GM23338 (cell line): Measurements from ENCODE around the gene MED7. TPM values are rescaled to one million over a fixed set of nuclear protein-coding genes. Genes with fewer than 3 reads are reported as not detected.

Source experiments
- ATAC-seq: fragments of 200-7000 bp; cut with Tn5 transposase; 3 replicates; pipeline ENCODE4 v1.9.1; 2020
- DNase-seq: peaks from one replicate; pipeline ENCODE4 v3.0.0-alpha.2; 2015; ENCODE audit warnings: low spot score
- H2AFZ ChIP-seq: fragments of 200-600 bp; sonication (generic); 2 replicates; pipeline ENCODE4 v1.8.0; 2016; ENCODE audit warnings: antibody characterized with exemption, mild to moderate bottlenecking, moderate library complexity
- H3F3A ChIP-seq: fragments of 200-600 bp; sonication (generic); replicated peaks from 2 replicates; pipeline ENCODE4 v1.8.0; 2017; ENCODE audit warnings: antibody characterized with exemption, mixed run types, low read depth
- H3K27ac ChIP-seq: fragments of 200-600 bp; sonication (generic); 2 replicates; pipeline ENCODE4 v1.6.1; 2016; ENCODE audit warnings: low read depth
- H3K27me3 ChIP-seq: fragments of 200-600 bp; sonication (generic); 2 replicates; pipeline ENCODE4 v1.8.0; 2016; ENCODE audit warnings: mild to moderate bottlenecking, mixed run types, moderate library complexity; ENCODE audit not compliant: insufficient read depth
- H3K36me3 ChIP-seq: fragments of 200-600 bp; sonication (generic); 2 replicates; pipeline ENCODE4 v1.8.0; 2016; ENCODE audit warnings: mild to moderate bottlenecking; ENCODE audit not compliant: insufficient read depth
- H3K4me1 ChIP-seq: fragments of 200-600 bp; sonication (generic); 2 replicates; pipeline ENCODE4 v1.8.0; 2016; ENCODE audit warnings: mild to moderate bottlenecking, moderate library complexity; ENCODE audit not compliant: insufficient read depth
- H3K4me2 ChIP-seq: fragments of 200-600 bp; sonication (generic); 2 replicates; pipeline ENCODE4 v1.7.1; 2017; ENCODE audit warnings: mixed run types
- H3K4me3 ChIP-seq: fragments of 200-600 bp; sonication (generic); 2 replicates; pipeline ENCODE4 v1.6.1; 2016; ENCODE audit warnings: mixed run types
- H3K79me2 ChIP-seq: fragments of 200-600 bp; sonication (generic); replicated peaks from 2 replicates; pipeline ENCODE4 v1.8.0; 2017; ENCODE audit warnings: mild to moderate bottlenecking; ENCODE audit not compliant: insufficient read depth
- H3K9me2 ChIP-seq: fragments of 200-600 bp; sonication (generic); 2 replicates; pipeline ENCODE4 v1.8.0; 2017; ENCODE audit not compliant: insufficient read depth
- H4K20me1 ChIP-seq: fragments of 200-600 bp; sonication (generic); replicated peaks from 2 replicates; pipeline ENCODE4 v1.8.0; 2017; ENCODE audit warnings: mild to moderate bottlenecking; ENCODE audit not compliant: insufficient read depth
- H3K27ac Mint-ChIP-seq: 2 replicates; pipeline ENCODE4 v1.8.0; 2020; ENCODE audit warnings: inconsistent platforms, mild to moderate bottlenecking, moderate library complexity, mixed read lengths
- H3K27me3 Mint-ChIP-seq: 3 replicates; pipeline ENCODE4 v1.8.0; 2022; ENCODE audit warnings: low read depth, mild to moderate bottlenecking, moderate library complexity, mixed read lengths, inconsistent platforms; ENCODE audit not compliant: insufficient read depth, poor library complexity
- H3K36me3 Mint-ChIP-seq: 3 replicates; pipeline ENCODE4 v1.8.0; 2021; ENCODE audit warnings: low read depth, mild to moderate bottlenecking, inconsistent platforms, moderate library complexity, mixed read lengths
- H3K4me1 Mint-ChIP-seq: 3 replicates; pipeline ENCODE4 v1.8.0; 2020; ENCODE audit warnings: mild to moderate bottlenecking, inconsistent platforms, mixed read lengths
- H3K4me3 Mint-ChIP-seq: 3 replicates; pipeline ENCODE4 v1.8.0; 2021; ENCODE audit warnings: moderate library complexity, mild to moderate bottlenecking, inconsistent platforms, mixed read lengths
- H3K9me3 Mint-ChIP-seq: 3 replicates; pipeline ENCODE4 v1.8.0; 2020; ENCODE audit warnings: moderate library complexity, mild to moderate bottlenecking, inconsistent platforms, mixed read lengths
- CREB1 ChIP-seq: fragments of 250-450 bp; sonication (Bioruptor Pico); IDR thresholded peaks from 2 replicates; pipeline ENCODE4 v1.5.0; 2020; ENCODE audit warnings: low read depth, mild to moderate bottlenecking, moderate library complexity
- ETS1 ChIP-seq: IDR thresholded peaks from 2 replicates; pipeline ENCODE4 v1.6.1; 2016; ENCODE audit warnings: antibody characterized with exemption
- EZH2 ChIP-seq: fragments of 200-600 bp; sonication (generic); IDR thresholded peaks from one replicate; pipeline ENCODE4 v1.8.0; 2017; ENCODE audit warnings: antibody characterized with exemption, mild to moderate bottlenecking, low read depth; ENCODE audit not compliant: unreplicated experiment
- EZH2phosphoT487 ChIP-seq: fragments of 200-600 bp; sonication (generic); IDR thresholded peaks from one replicate; pipeline ENCODE4 v1.8.1; 2018; ENCODE audit warnings: antibody characterized with exemption; ENCODE audit not compliant: unreplicated experiment
- JUNB ChIP-seq: IDR thresholded peaks from one replicate; pipeline ENCODE4 v1.6.1; 2016; ENCODE audit warnings: antibody characterized with exemption; ENCODE audit not compliant: unreplicated experiment
- NANOG ChIP-seq: IDR thresholded peaks from 2 replicates; pipeline ENCODE4 v1.6.1; 2016; ENCODE audit warnings: antibody characterized with exemption, borderline replicate concordance
- POLR2AphosphoS5 ChIP-seq: IDR thresholded peaks from 2 replicates; pipeline ENCODE4 v1.6.1; 2016; ENCODE audit warnings: antibody characterized with exemption, low read depth
- REST ChIP-seq: IDR thresholded peaks from one replicate; pipeline ENCODE4 v1.6.1; 2018; ENCODE audit warnings: antibody characterized with exemption; ENCODE audit not compliant: unreplicated experiment
- STAT1 ChIP-seq: IDR thresholded peaks from one replicate; pipeline ENCODE4 v1.6.1; 2016; ENCODE audit warnings: antibody characterized with exemption; ENCODE audit not compliant: unreplicated experiment
- ZNF114 ChIP-seq: fragments of 250-450 bp; sonication (Bioruptor Pico); IDR thresholded peaks from 2 replicates; pipeline ENCODE4 v1.5.0; 2020; ENCODE audit warnings: mild to moderate bottlenecking, moderate library complexity
- ZNF331 ChIP-seq: fragments of 250-450 bp; sonication (Bioruptor Pico); IDR thresholded peaks from 2 replicates; pipeline ENCODE4 v1.5.0; 2020; ENCODE audit warnings: low read depth, mild to moderate bottlenecking, moderate library complexity
- polyA plus RNA-seq: library from polyadenylated mRNA; unstranded; fragments of >200 nt; fragmentation: Nextera tagmentation; extraction: Ambion mirVana; gene quantifications from 2 replicates; pipeline ENCODE4 v1.2.1, GENCODE V29; 2016
- total RNA-seq: library from RNA; depleted of rRNA; stranded (reverse); fragments of >200 nt; shearing (Covaris generic); gene quantifications from 2 replicates; pipeline ENCODE4 v1.2.3, GENCODE V29; 2014
- TF ChIP-seq, protein P1 (sequence below), 2 experiments: fragments of 200-600 bp in 1 of 2; sonication (generic) in 1 of 2; conservative IDR thresholded peaks; 2 replicates each; pipeline versions ENCODE4 v1.5.1 to v1.6.1; 2016 to 2017; ENCODE audit warnings: antibody characterized with exemption in 2 of 2, low read depth in 2 of 2, mild to moderate bottlenecking in 2 of 2, moderate library complexity in 1 of 2
- TF ChIP-seq, protein P2 (sequence below): fragments of 250-450 bp; sonication (Bioruptor Pico); IDR thresholded peaks from 2 replicates; pipeline ENCODE4 v1.5.0; 2020; ENCODE audit warnings: mild to moderate bottlenecking, moderate library complexity

Gene MED7
- total and polyA plus RNA-seq, 2 experiments from 2014 or later = 9.7 to 34.4 TPM

- ATAC-seq = no peak
- Histone ChIP-seq H2AFZ (no peak overlapping the region), H3K9me2 (no peaks in the 10 kb centered on the region)
These were observed 10.4 kb downstream of the MED7 start for GRCh38 chr5:157132281-157132612.

More at GRCh38 chr5:157132281-157132612, 10.4 kb downstream of the MED7 start:
- H3K79me2 ChIP-seq = no peaks in the 10 kb centered on the region; the same call in 1 of the 2 replicates
- H3K27ac ChIP-seq = no peak overlapping the region
- Mint-ChIP-seq H3K9me3 (no peaks in the 10 kb centered on the region), H3K4me1 (peaks cover 5% of the 10 kb centered on the region; the same call in 2 of the 3 replicates), H3K27ac (no peak overlapping the region), H3K27me3 (no peaks in the 10 kb centered on the region), H3K36me3 (peaks cover 3% of the 10 kb centered on the region; the same call in 2 of the 3 replicates), H3K4me3 (no peak overlapping the region)
- H3K36me3 ChIP-seq = no peaks in the 10 kb centered on the region; the same call in 1 of the 2 replicates
- DNase-seq = no peak
- no peaks in the 10 kb centered on the region for H3F3A ChIP-seq
- no peaks in the 10 kb centered on the region; the same call in 1 of the 2 replicates for H3K4me1 ChIP-seq
- 0 out of 2 replicates have a peak, but pooled peaks cover 2% of the 10 kb centered on the region for H4K20me1 ChIP-seq
- TF ChIP-seq EZH2 (no peak), JUNB (no peak), NANOG (no peak), CREB1 (CRISPR knock-in tag) (no peak), ZNF331 (CRISPR knock-in tag) (no peak), REST (no peak), EZH2phosphoT487 (no peak), ZNF114 (CRISPR knock-in tag) (no peak), POLR2AphosphoS5 (no peak), STAT1 (no peak), ETS1 (no peak)
- TF ChIP-seq, protein P1, sequence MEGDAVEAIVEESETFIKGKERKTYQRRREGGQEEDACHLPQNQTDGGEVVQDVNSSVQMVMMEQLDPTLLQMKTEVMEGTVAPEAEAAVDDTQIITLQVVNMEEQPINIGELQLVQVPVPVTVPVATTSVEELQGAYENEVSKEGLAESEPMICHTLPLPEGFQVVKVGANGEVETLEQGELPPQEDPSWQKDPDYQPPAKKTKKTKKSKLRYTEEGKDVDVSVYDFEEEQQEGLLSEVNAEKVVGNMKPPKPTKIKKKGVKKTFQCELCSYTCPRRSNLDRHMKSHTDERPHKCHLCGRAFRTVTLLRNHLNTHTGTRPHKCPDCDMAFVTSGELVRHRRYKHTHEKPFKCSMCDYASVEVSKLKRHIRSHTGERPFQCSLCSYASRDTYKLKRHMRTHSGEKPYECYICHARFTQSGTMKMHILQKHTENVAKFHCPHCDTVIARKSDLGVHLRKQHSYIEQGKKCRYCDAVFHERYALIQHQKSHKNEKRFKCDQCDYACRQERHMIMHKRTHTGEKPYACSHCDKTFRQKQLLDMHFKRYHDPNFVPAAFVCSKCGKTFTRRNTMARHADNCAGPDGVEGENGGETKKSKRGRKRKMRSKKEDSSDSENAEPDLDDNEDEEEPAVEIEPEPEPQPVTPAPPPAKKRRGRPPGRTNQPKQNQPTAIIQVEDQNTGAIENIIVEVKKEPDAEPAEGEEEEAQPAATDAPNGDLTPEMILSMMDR (conservative IDR thresholded peaks at IDR 0.05; ENCODE audit: low read depth in 2 of 2) = no peak
- TF ChIP-seq, protein P2, sequence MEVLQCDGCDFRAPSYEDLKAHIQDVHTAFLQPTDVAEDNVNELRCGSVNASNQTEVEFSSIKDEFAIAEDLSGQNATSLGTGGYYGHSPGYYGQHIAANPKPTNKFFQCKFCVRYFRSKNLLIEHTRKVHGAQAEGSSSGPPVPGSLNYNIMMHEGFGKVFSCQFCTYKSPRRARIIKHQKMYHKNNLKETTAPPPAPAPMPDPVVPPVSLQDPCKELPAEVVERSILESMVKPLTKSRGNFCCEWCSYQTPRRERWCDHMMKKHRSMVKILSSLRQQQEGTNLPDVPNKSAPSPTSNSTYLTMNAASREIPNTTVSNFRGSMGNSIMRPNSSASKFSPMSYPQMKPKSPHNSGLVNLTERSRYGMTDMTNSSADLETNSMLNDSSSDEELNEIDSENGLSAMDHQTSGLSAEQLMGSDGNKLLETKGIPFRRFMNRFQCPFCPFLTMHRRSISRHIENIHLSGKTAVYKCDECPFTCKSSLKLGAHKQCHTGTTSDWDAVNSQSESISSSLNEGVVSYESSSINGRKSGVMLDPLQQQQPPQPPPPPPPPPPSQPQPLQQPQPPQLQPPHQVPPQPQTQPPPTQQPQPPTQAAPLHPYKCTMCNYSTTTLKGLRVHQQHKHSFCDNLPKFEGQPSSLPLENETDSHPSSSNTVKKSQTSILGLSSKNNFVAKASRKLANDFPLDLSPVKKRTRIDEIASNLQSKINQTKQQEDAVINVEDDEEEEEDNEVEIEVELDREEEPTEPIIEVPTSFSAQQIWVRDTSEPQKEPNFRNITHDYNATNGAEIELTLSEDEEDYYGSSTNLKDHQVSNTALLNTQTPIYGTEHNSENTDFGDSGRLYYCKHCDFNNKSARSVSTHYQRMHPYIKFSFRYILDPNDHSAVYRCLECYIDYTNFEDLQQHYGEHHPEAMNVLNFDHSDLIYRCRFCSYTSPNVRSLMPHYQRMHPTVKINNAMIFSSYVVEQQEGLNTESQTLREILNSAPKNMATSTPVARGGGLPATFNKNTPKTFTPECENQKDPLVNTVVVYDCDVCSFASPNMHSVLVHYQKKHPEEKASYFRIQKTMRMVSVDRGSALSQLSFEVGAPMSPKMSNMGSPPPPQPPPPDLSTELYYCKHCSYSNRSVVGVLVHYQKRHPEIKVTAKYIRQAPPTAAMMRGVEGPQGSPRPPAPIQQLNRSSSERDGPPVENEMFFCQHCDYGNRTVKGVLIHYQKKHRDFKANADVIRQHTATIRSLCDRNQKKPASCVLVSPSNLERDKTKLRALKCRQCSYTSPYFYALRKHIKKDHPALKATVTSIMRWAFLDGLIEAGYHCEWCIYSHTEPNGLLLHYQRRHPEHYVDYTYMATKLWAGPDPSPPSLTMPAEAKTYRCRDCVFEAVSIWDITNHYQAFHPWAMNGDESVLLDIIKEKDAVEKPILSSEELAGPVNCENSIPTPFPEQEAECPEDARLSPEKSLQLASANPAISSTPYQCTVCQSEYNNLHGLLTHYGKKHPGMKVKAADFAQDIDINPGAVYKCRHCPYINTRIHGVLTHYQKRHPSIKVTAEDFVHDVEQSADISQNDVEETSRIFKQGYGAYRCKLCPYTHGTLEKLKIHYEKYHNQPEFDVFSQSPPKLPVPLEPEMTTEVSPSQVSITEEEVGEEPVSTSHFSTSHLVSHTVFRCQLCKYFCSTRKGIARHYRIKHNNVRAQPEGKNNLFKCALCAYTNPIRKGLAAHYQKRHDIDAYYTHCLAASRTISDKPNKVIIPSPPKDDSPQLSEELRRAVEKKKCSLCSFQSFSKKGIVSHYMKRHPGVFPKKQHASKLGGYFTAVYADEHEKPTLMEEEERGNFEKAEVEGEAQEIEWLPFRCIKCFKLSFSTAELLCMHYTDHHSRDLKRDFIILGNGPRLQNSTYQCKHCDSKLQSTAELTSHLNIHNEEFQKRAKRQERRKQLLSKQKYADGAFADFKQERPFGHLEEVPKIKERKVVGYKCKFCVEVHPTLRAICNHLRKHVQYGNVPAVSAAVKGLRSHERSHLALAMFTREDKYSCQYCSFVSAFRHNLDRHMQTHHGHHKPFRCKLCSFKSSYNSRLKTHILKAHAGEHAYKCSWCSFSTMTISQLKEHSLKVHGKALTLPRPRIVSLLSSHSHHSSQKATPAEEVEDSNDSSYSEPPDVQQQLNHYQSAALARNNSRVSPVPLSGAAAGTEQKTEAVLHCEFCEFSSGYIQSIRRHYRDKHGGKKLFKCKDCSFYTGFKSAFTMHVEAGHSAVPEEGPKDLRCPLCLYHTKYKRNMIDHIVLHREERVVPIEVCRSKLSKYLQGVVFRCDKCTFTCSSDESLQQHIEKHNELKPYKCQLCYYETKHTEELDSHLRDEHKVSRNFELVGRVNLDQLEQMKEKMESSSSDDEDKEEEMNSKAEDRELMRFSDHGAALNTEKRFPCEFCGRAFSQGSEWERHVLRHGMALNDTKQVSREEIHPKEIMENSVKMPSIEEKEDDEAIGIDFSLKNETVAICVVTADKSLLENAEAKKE = no peak
- H3K27me3 ChIP-seq = no peaks in the 10 kb centered on the region
- H3K4me2 ChIP-seq = no peak overlapping the region
- no peak overlapping the region for H3K4me3 ChIP-seq
